Spinal cord (tissue), 10 donors: Measurements from ENCODE around the gene SPECC1L. TPM values are rescaled to one million over a fixed set of nuclear protein-coding genes. Genes with fewer than 3 reads are reported as not detected.
A peak's percentile ranks its signal among the peaks of the same experiment; 100 is the strongest.

Experiments
- DNase-seq, 6 donors: peaks; one replicate each; pipeline versions ENCODE4 v3.0.0 to v3.0.0-alpha.2; 2013 to 2015; ENCODE audit warnings: low spot score in 6 of 6, low read depth in 4 of 6
- H3K27ac ChIP-seq: one replicate; pipeline ENCODE4 v1.5.1; 2013; ENCODE audit warnings: low read depth, low read length, control low read depth
- H3K27me3 ChIP-seq: one replicate; pipeline ENCODE4 v1.6.1; 2013; ENCODE audit warnings: low read length; ENCODE audit not compliant: control insufficient read depth, insufficient read depth
- H3K36me3 ChIP-seq: one replicate; pipeline ENCODE4 v1.6.1; 2013; ENCODE audit warnings: low read length; ENCODE audit not compliant: control insufficient read depth, insufficient read depth
- H3K4me1 ChIP-seq: one replicate; pipeline ENCODE4 v1.6.1; 2013; ENCODE audit warnings: low read length; ENCODE audit not compliant: control insufficient read depth, insufficient read depth
- H3K4me3 ChIP-seq: one replicate; pipeline ENCODE4 v1.5.1; 2013; ENCODE audit warnings: low read depth, low read length, control low read depth
- H3K9me3 ChIP-seq: one replicate; pipeline ENCODE4 v1.6.1; 2013; ENCODE audit warnings: low read length; ENCODE audit not compliant: control insufficient read depth, insufficient read depth
- whole genome bisulfite sequencing: methylation state at CpG from one replicate; pipeline ENCODE4 v1.1.5; 2013; ENCODE audit warnings: missing lambda C conversion rate; ENCODE audit not compliant: insufficient coverage; 5-methylcytosine and 5-hydroxymethylcytosine counted together
- polyA plus RNA-seq, 2 donors: library from polyadenylated mRNA; unstranded; fragments of 120-200 nt; gene quantifications; one replicate each; pipeline ENCODE4 v1.2.1, GENCODE V29; 2013; ENCODE audit not compliant: insufficient read length in 2 of 2
- total RNA-seq, 2 donors: library from RNA; depleted of rRNA in 1 of 2; stranded (reverse); fragments of 120-200 nt in 1 of 2; fragments of >200 nt in 1 of 2; gene quantifications; one replicate each; pipeline versions ENCODE4 v1.2.3 to v1.2.4, GENCODE V29; 2013 to 2014
- donor health status: healthy.

SPECC1L gene
- total and polyA plus RNA-seq, 4 donors, result 37.0 to 50.5 (median 38.6) TPM

DNA sequence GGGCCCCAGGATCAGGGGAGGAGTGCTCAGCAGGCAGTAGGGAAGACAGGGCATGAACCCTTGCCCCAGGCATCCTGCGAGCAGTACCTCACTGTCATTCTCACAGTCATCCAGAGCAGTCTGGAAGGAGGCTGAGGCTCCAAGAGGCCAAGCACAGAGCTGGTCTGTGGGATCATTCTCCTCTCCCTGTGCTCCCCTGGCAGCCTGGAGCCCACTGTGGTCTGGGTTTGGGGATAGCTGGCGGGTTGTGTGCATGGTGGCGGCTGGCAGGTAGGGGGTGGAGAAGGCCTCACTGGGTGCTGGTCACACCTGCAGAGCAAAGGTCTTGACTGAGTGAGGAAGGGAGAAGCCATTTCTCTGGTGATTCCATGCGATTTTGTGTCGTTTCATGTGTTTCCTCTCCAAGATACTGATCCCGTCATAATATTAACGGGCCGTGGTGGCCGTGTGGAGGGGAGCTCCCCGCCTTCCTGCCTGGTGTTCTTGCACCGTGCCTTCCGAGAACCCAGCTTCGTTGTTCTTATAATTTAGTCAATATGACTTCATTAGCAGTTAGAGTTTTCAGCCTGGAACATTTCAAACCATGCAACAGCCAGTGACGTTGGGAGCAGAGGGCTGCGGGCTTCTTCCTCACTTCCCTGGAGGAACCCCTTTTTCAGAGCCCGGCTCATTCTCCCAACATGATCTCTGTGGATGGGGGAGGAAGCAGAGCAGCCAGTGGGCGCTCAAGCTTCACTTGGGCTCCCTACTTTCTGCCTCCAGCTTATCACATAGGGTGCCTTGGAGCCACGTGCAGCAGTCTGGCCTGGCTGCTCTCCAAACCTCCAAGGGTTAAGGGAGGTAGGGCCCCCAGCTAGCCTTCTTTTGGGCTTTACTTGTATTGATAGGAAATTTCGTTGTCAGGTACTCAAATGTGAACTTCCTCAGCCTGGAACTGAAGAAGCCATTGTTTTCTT is 136.0 kb downstream of the SPECC1L start:
- Histone ChIP-seq H3K27ac (peak overlapping the region; percentile 40), H3K36me3 (peaks cover 50% of the 10 kb centered on the region), H3K9me3 (no peaks in the 10 kb centered on the region), H3K4me1 (peaks cover 39% of the 10 kb centered on the region), H3K27me3 (no peaks in the 10 kb centered on the region), H3K4me3 (no peak overlapping the region)
- WGBS, result 85% methylated on average over 10 of the region's 19 CpGs
- no peak for DNase-seq

DNA sequence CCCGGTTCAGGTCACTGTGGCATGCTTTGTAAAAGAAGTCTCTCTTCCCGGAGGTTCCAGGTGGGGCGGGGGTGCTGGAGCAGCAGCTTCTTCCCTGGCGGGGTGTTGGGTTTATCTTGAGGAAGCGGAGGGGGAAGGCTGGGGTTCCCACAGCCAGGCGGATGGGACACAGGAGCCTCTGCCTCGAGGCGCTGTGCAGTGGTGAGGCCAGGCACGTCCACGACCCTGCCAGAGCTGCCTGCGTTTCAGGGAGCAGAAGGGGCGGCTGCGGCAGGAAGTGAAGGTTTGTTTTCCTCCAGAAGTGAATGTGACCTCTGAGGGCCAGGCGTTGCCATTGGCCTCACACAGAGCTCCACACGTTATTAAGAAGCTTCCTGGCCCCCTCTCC is 136.6 kb downstream of the SPECC1L start:
- WGBS, result 67% methylated on average over 15 of the region's 15 CpGs
- Histone ChIP-seq H3K4me1 (peaks cover 38% of the 10 kb centered on the region), H3K27me3 (no peaks in the 10 kb centered on the region), H3K9me3 (no peaks in the 10 kb centered on the region), H3K36me3 (peaks cover 50% of the 10 kb centered on the region), H3K4me3 (no peak overlapping the region), H3K27ac (peak overlapping the region; percentile 40)
- no peak for DNase-seq

DNA sequence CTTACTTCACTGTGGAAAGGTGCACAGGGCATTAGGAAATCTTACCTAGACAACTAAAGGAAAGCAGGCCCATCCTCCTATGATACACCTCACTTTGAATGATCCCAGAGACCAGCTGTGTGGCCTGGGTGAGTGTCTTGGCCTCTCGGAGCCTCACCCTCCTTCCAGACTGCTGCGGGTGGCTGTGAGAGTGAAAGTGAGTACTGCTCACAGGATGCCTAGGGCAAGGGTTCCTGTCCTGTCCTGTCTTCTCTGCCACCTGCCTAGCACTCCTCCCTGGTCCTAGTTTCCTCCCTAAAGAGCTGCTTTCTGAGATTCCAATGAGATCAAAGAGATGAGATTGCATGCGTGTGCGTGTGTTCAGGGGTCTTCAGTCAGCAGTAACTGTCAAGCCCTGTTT is 137.3 kb downstream of the SPECC1L start:
- Histone ChIP-seq H3K36me3 (peaks cover 56% of the 10 kb centered on the region), H3K27me3 (no peaks in the 10 kb centered on the region), H3K4me1 (peaks cover 35% of the 10 kb centered on the region), H3K9me3 (no peaks in the 10 kb centered on the region), H3K4me3 (no peak overlapping the region), H3K27ac (peak overlapping the region; percentile 40)
- 82% methylated on average over 3 of the region's 4 CpGs for WGBS
- no peak for DNase-seq

DNA sequence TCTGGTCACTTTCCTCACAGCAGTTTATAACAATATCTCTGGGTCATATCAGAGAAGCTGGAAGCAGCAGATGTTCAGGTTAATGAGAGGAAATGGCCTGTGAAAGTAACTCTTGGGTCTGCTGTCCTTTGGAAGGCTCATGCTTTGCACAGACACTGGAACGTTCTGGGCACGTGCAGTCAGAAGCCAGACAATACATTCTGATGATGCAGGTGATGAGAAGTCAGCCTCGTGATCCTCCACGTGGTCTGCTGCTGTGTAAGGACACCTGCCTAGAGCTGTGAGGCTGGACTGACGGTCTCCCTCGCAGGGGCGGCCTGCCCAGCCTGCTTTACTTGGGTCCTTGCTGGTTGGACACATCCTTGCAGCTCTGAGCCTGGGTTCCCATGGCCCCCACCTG is 138.0 kb downstream of the SPECC1L start:
- no peaks in the 10 kb centered on the region for H3K27me3 ChIP-seq
- no peaks in the 10 kb centered on the region for H3K9me3 ChIP-seq
- peak in 1 of 6 donors; percentile 23 for DNase-seq
- H3K4me3 ChIP-seq, result no peak overlapping the region
- peaks cover 35% of the 10 kb centered on the region for H3K4me1 ChIP-seq
- peak overlapping the region; percentile 40 for H3K27ac ChIP-seq
- peaks cover 63% of the 10 kb centered on the region for H3K36me3 ChIP-seq
- WGBS, result 76% methylated on average over 7 of the region's 7 CpGs

DNA sequence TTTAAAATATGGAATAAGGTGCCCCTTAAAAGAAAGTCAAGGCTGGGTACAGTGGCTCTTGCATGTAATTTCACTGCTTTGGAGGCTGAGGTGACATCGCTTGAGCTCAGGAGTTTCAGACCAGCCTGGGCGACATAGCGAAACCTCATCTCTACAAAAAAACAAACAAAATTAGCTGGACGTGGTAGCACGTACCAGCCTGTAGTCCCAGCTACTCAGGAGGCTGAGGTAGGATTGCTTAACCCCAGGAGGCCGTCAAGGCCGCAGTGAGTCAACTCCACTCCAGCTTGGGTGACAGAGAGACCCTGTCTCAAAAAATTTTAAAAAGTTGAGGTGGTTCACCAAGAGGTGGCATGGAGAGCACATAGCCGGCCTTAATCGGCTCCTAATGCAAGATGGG is 139.1 kb downstream of the SPECC1L start:
- no peaks in the 10 kb centered on the region for H3K9me3 ChIP-seq
- peaks cover 38% of the 10 kb centered on the region for H3K4me1 ChIP-seq
- no peak overlapping the region for H3K27ac ChIP-seq
- H3K27me3 ChIP-seq, result no peaks in the 10 kb centered on the region
- H3K4me3 ChIP-seq, result no peak overlapping the region
- peaks cover 66% of the 10 kb centered on the region for H3K36me3 ChIP-seq
- WGBS, result 90% methylated on average over 7 of the region's 9 CpGs
- no peak for DNase-seq

DNA sequence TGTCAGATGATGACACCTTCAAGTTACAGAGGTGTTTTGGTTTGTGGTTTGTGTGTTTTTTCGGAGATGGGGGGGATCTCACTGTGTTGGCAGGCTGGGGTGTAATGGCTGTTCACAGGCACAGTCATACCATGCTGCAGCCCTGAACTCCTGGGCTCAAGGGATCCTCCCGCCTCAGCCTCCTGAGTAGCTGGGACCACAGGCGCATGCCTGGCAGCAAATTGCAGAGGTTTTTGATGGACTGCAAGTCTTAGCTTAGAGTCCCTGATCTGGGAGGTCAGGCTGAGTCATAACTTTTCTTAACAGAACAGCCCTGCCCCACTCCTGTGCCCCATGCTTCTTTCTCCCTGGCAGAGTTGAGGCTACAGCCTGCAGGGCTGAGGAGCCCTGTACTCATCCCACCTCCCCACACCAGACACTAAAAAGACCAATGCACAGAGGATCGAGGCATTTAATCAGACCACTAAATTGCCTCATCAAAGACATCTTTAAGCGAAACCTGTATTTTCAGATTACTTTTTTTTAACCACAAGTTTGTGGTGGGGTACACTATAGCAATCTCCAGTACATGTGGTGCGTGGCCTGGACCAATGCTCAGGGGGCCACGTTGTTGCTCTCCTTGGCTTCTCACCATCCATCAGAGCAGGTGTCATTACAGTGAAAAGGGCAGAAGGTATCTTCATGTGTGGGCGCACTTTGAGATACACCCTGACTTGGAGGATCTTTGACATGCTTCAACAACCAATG is 139.7 kb downstream of the SPECC1L start:
- peaks cover 68% of the 10 kb centered on the region for H3K36me3 ChIP-seq
- H3K27me3 ChIP-seq, result no peaks in the 10 kb centered on the region
- H3K4me1 ChIP-seq, result peaks cover 43% of the 10 kb centered on the region
- no peaks in the 10 kb centered on the region for H3K9me3 ChIP-seq
- H3K27ac ChIP-seq, result no peak overlapping the region
- no peak for DNase-seq
- H3K4me3 ChIP-seq, result no peak overlapping the region
- WGBS, result 100% methylated on average over 3 of the region's 8 CpGs

DNA sequence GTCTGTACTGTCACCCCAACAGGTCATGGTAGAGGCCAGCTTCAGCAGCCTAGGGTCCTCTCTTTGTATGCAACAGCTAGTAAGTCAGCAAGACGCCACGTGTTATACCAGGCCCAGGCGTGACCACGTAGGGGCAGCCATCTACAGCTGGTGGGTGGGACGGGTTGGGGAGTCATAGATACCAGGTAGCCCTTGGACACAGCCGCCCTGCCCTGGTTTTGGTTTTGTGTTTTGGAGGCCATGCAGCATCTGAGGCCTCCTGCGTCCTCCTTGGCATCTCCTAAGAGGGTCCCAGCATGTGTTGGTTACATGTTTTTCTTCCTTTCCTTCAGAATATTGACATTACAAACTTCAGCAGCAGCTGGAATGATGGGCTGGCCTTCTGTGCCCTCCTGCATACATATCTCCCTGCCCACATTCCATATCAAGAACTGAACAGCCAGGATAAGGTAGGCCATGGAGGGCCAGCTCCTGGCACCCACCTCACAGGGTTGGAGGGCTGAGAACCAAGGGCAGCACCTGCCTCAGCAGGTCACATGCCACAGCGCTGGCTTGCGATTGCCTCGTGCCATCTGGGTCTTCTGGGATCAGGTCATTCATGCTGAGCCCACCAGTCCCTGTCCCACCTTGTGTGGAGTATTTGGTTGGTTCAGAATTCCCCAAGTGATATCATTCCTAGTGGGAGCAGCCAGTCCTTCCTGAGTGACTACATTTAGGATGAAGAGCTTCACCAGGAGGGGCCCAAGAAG is 140.8 kb downstream of the SPECC1L start:
- Histone ChIP-seq H3K4me1 (peaks cover 42% of the 10 kb centered on the region), H3K9me3 (no peaks in the 10 kb centered on the region), H3K36me3 (peaks cover 74% of the 10 kb centered on the region), H3K27ac (no peak overlapping the region), H3K27me3 (no peaks in the 10 kb centered on the region), H3K4me3 (no peak overlapping the region)
- WGBS, result 93% methylated on average over 9 of the region's 10 CpGs
- DNase-seq, result no peak

DNA sequence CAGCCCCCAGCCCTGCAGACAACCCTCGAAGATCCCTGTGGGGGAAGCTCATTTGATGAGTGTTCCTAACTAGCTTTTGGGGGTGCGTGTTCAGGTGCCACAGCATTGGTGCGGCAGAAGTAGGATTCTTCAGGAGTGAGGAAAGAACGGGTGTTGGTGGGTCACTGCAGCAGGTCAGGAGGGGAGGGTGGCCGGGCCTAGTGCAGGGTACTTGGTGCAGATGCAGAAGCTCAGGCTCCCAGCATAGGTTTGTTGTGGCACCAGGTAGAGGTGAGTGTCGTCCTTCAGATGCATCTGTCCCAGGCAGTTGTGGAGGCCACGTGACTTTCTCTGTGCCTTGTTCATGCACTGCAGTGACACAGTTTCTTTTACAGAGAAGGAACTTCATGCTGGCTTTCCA is 141.6 kb downstream of the SPECC1L start:
- no peak overlapping the region for H3K4me3 ChIP-seq
- H3K9me3 ChIP-seq, result no peaks in the 10 kb centered on the region
- no peaks in the 10 kb centered on the region for H3K27me3 ChIP-seq
- H3K36me3 ChIP-seq, result peaks cover 75% of the 10 kb centered on the region
- peaks cover 34% of the 10 kb centered on the region for H3K4me1 ChIP-seq
- no peak for DNase-seq
- H3K27ac ChIP-seq, result no peak overlapping the region
- 85% methylated on average over 7 of the region's 7 CpGs for WGBS

DNA sequence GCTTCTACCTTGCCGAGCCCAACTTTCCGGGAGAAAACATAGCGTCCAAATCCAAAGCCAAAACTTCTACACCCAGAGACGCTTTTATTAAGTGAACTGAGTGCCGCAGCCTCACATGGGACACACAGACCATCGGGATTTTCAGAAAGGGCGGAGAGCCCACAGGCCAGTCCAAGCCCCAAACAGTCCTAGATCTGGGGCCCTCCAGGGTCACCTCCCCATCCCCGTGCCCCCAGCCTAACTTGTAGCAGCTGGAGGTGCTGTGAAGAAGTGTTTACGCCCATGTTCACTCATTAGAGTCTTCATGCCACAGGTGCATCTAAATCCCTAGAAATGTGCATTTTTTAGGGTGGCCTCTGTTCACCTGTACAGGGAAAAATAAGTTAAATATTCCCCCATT is 142.6 kb downstream of the SPECC1L start:
- H3K4me3 ChIP-seq, result no peak overlapping the region

More for the DNA sequence above, 142.6 kb downstream of the SPECC1L start:
- Histone ChIP-seq H3K4me1 (peaks cover 26% of the 10 kb centered on the region), H3K27ac (no peak overlapping the region), H3K27me3 (no peaks in the 10 kb centered on the region), H3K9me3 (no peaks in the 10 kb centered on the region), H3K36me3 (peaks cover 79% of the 10 kb centered on the region)
- no peak for DNase-seq
- 92% methylated on average over 7 of the region's 9 CpGs for WGBS
